SK-N-MC (cell line): ENCODE measurements around the gene MMP11.

ENCODE experiments used
- EZH2 ChIP-seq: fragments of 200-600 bp; sonication (generic); IDR thresholded peaks from one replicate; pipeline ENCODE4 v1.6.1; 2017; ENCODE audit warnings: antibody characterized with exemption
- FOXP2 ChIP-seq: optimal IDR thresholded peaks from 2 replicates; pipeline ENCODE3; 2011; ENCODE audit warnings: mild to moderate bottlenecking, moderate library complexity; ENCODE audit not compliant: insufficient read depth; ENCODE audit errors: extremely low read length, control extremely low read depth
- POLR2AphosphoS5 ChIP-seq: IDR thresholded peaks from 2 replicates; pipeline ENCODE4 v1.6.1; 2012; ENCODE audit warnings: mild to moderate bottlenecking, low read depth, low read length, borderline replicate concordance

DNA sequence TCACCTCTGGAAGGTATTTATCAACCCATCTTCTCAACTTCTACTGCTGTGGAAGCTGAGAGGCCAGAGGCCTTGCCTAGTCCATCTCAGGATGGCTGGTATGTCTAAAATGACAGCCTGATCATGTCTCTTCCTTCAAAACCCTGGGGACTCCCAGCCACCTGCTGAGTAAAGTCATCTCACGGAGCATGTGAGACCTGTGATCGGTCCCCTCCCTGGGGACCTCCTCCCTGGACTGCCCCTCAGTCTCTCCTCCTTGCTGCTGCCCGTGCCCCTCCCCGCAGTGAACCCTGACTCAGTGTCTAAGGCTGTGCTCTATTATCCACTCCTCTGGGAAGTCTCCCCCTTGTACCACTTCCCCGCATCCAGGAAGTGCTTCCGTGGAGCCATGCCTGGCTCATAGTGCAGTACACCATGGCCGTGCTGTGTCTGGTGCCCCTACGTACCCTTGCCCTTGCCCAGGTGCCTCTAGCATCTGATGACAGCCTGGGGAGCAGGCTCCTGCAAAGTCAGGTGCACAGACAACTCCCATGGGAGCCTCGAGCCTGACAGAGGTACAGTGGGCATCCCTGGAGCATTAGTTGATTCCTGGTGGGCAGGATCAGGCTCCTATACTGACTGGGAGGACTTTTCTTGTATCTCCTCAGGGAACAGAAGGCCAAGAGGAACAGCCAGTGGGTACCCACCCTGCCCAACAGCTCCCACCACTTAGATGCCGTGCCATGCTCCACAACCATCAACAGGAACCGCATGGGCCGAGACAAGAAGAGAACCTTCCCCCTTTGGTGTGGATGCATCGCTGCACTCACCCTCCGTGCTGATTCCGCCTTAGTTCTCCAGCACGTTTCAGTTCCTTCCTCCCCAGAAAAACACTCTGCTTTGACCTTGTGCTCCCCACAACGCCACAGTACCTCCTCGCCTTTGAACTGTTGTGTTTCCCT is 27.9 kb downstream of the MMP11 start:
- no peak for TF ChIP-seq EZH2
- no peak for TF ChIP-seq POLR2AphosphoS5
- no peak for TF ChIP-seq FOXP2
